ENCODE data around the gene ADGRG7.

ADGRG7 gene

GRCh38 chr3:100702082-100702979, 92.9 kb downstream of the ADGRG7 start:
- DNase-seq, result no peak

GRCh38 chr3:100702980-100703345, 93.6 kb downstream of the ADGRG7 start:
- DNase-seq, result no peak

- DNase-seq, result no peak
Observed at GRCh38 chr3:100703865-100704264, 94.5 kb downstream of the ADGRG7 start.

- no peak for DNase-seq
Observed at GRCh38 chr3:100706365-100706764, 97.0 kb downstream of the ADGRG7 start.

GRCh38 chr3:100708644-100708988, 99.2 kb downstream of the ADGRG7 start:
- peak in 1 of 14 donors; percentile 0 for DNase-seq

GRCh38 chr3:100708989-100709841, 99.8 kb downstream of the ADGRG7 start, which contains the start of gene TFG:
TFG (plus strand) TSS chr3:100709494; CDS start chr3:100713686, 4,192 bp downstream.
- DNase-seq, result peak; percentile 49 to 98 (median 94)

- DNase-seq, result peak in 6 of 14 donors; percentile 36 to 76 (median 52)
Observed at GRCh38 chr3:100709842-100710260, 100.5 kb downstream of the ADGRG7 start.

- peak in 2 of 14 donors; percentile 6 to 9 for DNase-seq
Observed at GRCh38 chr3:100710261-100710968, 101.0 kb downstream of the ADGRG7 start.

GRCh38 chr3:100715176-100715575, 105.8 kb downstream of the ADGRG7 start:
- no peak for DNase-seq

- no peak for DNase-seq
Observed at GRCh38 chr3:100717063-100717462, 107.7 kb downstream of the ADGRG7 start.

- DNase-seq, result no peak
Observed at GRCh38 chr3:100717637-100718487, 108.5 kb downstream of the ADGRG7 start.

GRCh38 chr3:100719136-100719535, 109.7 kb downstream of the ADGRG7 start:
- no peak for DNase-seq

GRCh38 chr3:100720426-100720825, 111.0 kb downstream of the ADGRG7 start:
- DNase-seq, result no peak

GRCh38 chr3:100725935-100726513, 116.6 kb downstream of the ADGRG7 start:
- no peak for DNase-seq

- no peak for DNase-seq
Observed at GRCh38 chr3:100726706-100727105, 117.3 kb downstream of the ADGRG7 start.

GRCh38 chr3:100730524-100730923, 121.1 kb downstream of the ADGRG7 start:
- no peak for DNase-seq

GRCh38 chr3:100732435-100732834, 123.0 kb downstream of the ADGRG7 start:
- DNase-seq, result no peak

- no peak for DNase-seq
Observed at GRCh38 chr3:100737334-100737733, 127.9 kb downstream of the ADGRG7 start.

GRCh38 chr3:100740207-100740606, 130.8 kb downstream of the ADGRG7 start:
- no peak for DNase-seq

- no peak for DNase-seq
Observed at GRCh38 chr3:100743535-100743934, 134.1 kb downstream of the ADGRG7 start.

- DNase-seq, result no peak
Observed at GRCh38 chr3:100744671-100745070, 135.3 kb downstream of the ADGRG7 start.

Data from C1 segment of cervical spinal cord (tissue), 14 donors.